IPS DF 4.7 (cell line): ENCODE results near the gene MYEOV.

Experiments used
- DNase-seq: peaks from one replicate; pipeline ENCODE4 v3.0.0-alpha.2; 2013; ENCODE audit warnings: low spot score; ENCODE audit errors: extremely low read depth

MYEOV gene

GRCh38 chr11:69265911-69266510 is 27.9 kb upstream of the MYEOV start:
- DNase-seq = no peak

- DNase-seq = no peak
Measured at GRCh38 chr11:69267395-69267805, 26.6 kb upstream of the MYEOV start.

GRCh38 chr11:69268911-69269310 is 25.0 kb upstream of the MYEOV start:
- DNase-seq = no peak

GRCh38 chr11:69269388-69269787 is 24.6 kb upstream of the MYEOV start:
- DNase-seq = no peak

GRCh38 chr11:69269926-69270697 is 23.8 kb upstream of the MYEOV start:
- DNase-seq = no peak

- DNase-seq = no peak
Measured at GRCh38 chr11:69270941-69271340, 23.0 kb upstream of the MYEOV start.

- no peak for DNase-seq
Measured at GRCh38 chr11:69272055-69272454, 21.9 kb upstream of the MYEOV start.

GRCh38 chr11:69272831-69273485 is 21.0 kb upstream of the MYEOV start:
- no peak for DNase-seq

- DNase-seq = no peak
Measured at GRCh38 chr11:69273571-69273970, 20.4 kb upstream of the MYEOV start.

GRCh38 chr11:69274531-69275016 is 19.4 kb upstream of the MYEOV start:
- no peak for DNase-seq

GRCh38 chr11:69275178-69275577 is 18.8 kb upstream of the MYEOV start:
- DNase-seq = no peak

GRCh38 chr11:69276165-69276564 is 17.8 kb upstream of the MYEOV start:
- no peak for DNase-seq

GRCh38 chr11:69277074-69277809 is 16.7 kb upstream of the MYEOV start:
- DNase-seq = no peak

GRCh38 chr11:69278091-69278867 is 15.7 kb upstream of the MYEOV start:
- DNase-seq = no peak

GRCh38 chr11:69280451-69280850 is 13.5 kb upstream of the MYEOV start:
- DNase-seq = no peak

GRCh38 chr11:69280994-69281393 is 13.0 kb upstream of the MYEOV start:
- DNase-seq = no peak

- DNase-seq = no peak
Measured at GRCh38 chr11:69283446-69283845, 10.5 kb upstream of the MYEOV start.

GRCh38 chr11:69284081-69284511 is 9.9 kb upstream of the MYEOV start:
- DNase-seq = no peak

- no peak for DNase-seq
Measured at GRCh38 chr11:69285091-69285490, 8.9 kb upstream of the MYEOV start.

- no peak for DNase-seq
Measured at GRCh38 chr11:69285766-69286165, 8.2 kb upstream of the MYEOV start.
